ENCODE results near the gene ADAMTS1.

Gene ADAMTS1

DNA sequence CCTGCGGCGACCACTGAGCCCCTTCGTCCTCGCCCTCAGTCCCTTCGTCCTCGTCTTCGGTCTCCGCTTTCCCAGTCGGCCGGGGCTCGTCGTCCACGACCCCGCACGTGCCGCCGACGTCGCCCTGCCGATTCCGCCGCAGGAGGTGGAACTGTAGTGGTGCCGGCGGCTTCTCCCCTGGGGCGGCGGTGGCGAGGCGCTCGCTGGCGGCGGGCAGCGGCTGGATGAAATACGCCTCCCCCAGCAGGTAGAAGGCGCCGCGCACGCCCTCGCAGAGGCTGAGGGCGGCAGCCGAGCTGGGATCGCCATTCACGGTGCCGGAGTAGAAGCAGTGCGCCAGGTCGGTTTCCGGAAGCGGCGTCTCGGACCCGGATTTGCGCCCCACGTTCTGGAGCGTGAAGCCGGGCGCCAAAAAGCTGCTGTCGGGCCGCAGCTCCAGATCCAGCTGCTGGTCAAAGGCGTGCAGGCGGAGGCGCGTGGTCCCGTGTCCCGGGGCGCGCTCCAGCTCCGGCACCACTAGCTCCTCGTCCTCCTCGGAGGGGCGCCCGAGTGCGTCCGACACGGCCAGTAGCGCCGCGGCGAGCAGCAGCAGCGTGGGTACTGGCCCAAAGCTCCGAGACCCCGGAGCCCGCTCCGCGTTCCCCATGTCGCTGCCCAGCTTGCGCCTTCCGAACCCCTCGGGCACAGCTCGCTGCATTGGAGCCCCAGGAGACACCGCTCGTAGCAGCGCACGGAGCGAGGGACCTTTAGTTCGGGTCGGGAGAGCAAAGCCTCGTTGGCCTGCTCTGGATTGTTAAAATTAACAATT, 747 bp downstream of the ADAMTS1 start:
- TF ChIP-seq, protein P1, sequence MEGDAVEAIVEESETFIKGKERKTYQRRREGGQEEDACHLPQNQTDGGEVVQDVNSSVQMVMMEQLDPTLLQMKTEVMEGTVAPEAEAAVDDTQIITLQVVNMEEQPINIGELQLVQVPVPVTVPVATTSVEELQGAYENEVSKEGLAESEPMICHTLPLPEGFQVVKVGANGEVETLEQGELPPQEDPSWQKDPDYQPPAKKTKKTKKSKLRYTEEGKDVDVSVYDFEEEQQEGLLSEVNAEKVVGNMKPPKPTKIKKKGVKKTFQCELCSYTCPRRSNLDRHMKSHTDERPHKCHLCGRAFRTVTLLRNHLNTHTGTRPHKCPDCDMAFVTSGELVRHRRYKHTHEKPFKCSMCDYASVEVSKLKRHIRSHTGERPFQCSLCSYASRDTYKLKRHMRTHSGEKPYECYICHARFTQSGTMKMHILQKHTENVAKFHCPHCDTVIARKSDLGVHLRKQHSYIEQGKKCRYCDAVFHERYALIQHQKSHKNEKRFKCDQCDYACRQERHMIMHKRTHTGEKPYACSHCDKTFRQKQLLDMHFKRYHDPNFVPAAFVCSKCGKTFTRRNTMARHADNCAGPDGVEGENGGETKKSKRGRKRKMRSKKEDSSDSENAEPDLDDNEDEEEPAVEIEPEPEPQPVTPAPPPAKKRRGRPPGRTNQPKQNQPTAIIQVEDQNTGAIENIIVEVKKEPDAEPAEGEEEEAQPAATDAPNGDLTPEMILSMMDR (conservative IDR thresholded peaks at IDR 0.05; ENCODE audit: low read length), result peak; percentile 8; the same call in 1 of the 2 replicates
- peak; percentile 44 for DNase-seq (ENCODE audit: low read depth)
- H3K4me3 ChIP-seq (ENCODE audit: low read length), result peak overlapping the region; percentile 98

DNA sequence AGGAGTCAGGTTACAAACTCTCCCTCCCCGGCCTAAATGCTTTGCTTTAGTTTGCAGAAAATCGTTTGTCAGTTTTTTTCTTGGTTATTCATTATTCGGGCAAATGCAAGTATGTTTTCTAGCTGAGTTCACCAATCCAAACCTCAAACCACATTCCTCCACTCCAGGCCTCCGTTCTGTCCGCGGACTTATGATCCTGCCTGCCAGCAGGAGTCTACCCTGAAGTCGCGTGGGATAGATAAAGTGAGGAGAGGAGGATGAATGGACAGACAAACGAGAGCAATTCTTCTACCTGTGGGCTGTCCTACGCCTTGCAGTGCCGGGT, 1.3 kb downstream of the ADAMTS1 start:
- DNase-seq (ENCODE audit: low read depth), result peak; percentile 64
- H3K4me3 ChIP-seq (ENCODE audit: low read length), result peak overlapping the region; percentile 98
- TF ChIP-seq, protein P1 (conservative IDR thresholded peaks at IDR 0.05; ENCODE audit: low read length), result peak; percentile 36

DNA sequence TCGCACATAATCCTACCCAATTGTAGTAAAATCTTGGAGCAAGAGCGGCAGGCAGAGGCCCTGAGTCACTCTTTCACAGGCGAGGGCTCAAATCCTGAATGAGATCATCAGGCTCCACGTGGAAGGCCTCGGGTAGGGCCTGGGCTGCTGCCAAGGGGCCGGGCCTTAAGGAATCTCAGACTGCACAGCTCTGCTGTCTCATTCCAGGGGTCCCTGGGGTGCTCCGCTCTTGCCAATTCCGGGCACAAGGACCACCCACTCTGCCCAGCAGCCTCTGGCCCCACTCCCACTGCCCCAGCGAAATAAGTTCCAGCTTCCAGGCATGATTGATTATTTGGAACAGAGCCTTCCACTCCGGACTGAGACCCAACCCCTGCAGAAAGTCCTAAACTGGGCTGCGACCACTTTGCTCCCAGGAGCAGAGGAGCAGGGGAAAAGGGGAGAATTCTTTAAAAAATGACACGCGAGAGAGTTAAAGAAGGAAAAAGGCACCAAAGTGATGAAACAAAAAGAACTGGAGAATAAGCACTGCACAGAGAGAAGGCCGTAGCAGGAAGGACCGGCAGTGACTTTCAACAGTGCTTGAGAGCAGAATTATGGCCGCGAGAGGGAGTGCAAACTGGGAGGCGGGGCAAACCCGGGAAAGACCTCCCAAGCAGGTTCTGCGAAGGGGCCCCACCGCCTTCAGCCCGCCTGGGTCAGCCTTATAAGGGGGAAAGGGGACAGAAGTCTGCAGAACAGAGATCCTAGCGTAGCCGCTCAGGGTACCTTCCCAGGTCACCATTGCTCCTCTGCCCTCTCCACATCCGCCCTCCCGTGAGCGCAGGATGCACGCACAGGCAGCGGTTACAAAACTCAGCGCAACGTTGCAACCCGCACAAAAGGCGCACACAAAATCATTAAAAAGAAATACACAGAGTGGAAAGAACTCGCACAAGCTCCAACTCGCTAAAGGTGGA, 2.0 kb downstream of the ADAMTS1 start:
- TF ChIP-seq, protein P1 (conservative IDR thresholded peaks at IDR 0.05; ENCODE audit: low read length), result peak; percentile 41
- DNase-seq (ENCODE audit: low read depth), result peak; percentile 95
- peak overlapping the region; percentile 98 for H3K4me3 ChIP-seq (ENCODE audit: low read length)

DNA sequence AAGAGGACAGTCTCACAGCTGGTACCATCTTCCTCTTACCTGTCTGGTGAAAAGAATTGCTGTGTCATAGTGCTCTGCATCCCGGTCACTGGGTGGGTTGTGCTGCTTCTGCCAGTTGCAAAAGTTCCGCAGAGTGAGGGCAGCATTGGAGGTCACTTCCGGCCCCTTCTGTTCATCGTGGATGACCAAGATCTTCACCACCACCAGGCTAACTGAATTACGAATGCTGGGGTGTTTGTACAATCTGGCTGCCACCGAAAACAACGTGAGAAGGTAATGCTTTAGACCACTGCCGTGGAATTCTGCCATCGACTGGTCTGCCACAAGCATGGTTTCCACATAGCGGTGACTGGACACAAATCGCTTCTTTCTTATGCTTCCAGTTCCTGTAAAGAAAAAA, 2.9 kb downstream of the ADAMTS1 start:
- peak overlapping the region; percentile 98 for H3K4me3 ChIP-seq (ENCODE audit: low read length)
- peak; percentile 81 for DNase-seq (ENCODE audit: low read depth)
- TF ChIP-seq, protein P1 (conservative IDR thresholded peaks at IDR 0.05; ENCODE audit: low read length), result 0 out of 2 replicates have a peak, but pooled peaks have one; percentile 9

DNA sequence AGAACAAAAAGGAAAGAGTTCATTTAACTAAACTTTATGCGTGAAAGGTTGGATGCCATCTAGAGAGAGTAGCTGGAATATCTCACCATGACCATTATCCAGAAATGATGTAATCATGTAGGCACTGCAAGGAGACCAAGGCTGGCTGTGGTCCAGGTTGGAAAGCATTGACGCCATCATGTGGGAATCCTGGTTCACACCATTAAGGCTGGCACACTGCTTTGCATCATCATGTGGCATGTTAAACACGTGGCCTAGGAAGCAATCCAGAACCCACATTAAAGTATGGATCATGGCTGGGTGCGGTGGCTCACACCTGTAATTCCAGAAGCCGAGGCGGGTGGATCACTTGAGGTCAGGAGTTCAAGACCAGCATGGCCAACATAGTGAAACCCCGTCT, 4.3 kb downstream of the ADAMTS1 start:
- H3K4me3 ChIP-seq (ENCODE audit: low read length), result peak overlapping the region; percentile 98
- TF ChIP-seq, protein P1 (conservative IDR thresholded peaks at IDR 0.05; ENCODE audit: low read length), result peak; percentile 33
- DNase-seq (ENCODE audit: low read depth), result peak; percentile 90

DNA sequence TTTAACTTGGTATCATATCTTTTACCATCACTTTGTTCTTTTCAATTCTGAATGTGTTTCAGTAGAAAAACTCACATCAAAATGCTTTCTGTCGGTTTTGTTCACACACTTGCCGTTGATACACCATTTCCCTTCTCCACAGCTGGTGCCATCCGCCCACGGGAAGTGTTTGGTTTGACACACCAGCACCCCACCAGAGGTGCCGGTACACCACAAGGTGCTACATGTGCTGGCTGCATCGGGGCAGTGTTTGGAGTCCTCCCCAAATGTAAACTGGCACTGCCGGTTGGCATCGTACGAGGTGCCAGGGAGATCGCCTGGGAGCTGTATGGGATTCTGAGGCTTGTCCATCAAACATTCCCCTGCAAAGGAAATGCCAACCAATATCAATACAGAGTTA, 5.0 kb downstream of the ADAMTS1 start:
- peak overlapping the region; percentile 98 for H3K4me3 ChIP-seq (ENCODE audit: low read length)

More for the DNA sequence above, 5.0 kb downstream of the ADAMTS1 start:
- no peak for DNase-seq (ENCODE audit: low read depth)
- TF ChIP-seq, protein P1 (conservative IDR thresholded peaks at IDR 0.05; ENCODE audit: low read length), result no peak

Data from AG10803 (cell line).